Retinal pigment epithelial cell (primary cell): ENCODE measurements around the gene CLEC4C.

Source experiments
- DNase-seq: peaks from one replicate; pipeline ENCODE4 v3.0.0-alpha.2; 2010; ENCODE audit warnings: low read depth
- H3K4me3 ChIP-seq: 2 replicates; pipeline ENCODE4 v1.5.1; 2011; ENCODE audit warnings: mild to moderate bottlenecking, low read length, control low read depth, moderate library complexity
- CTCF ChIP-seq: conservative IDR thresholded peaks from 2 replicates; pipeline ENCODE4 v1.5.1; 2011; ENCODE audit warnings: low read depth, low read length, control low read depth, inconsistent platforms

CLEC4C gene

GRCh38 chr12:7695237-7695560, 52.0 kb downstream of the CLEC4C start:
- no peak for DNase-seq
- no peak overlapping the region for H3K4me3 ChIP-seq
- no peak for TF ChIP-seq CTCF

GRCh38 chr12:7694556-7695236, 52.5 kb downstream of the CLEC4C start:
- DNase-seq = no peak
- no peak overlapping the region for H3K4me3 ChIP-seq
- no peak for TF ChIP-seq CTCF

GRCh38 chr12:7693793-7694192, 53.4 kb downstream of the CLEC4C start:
- TF ChIP-seq CTCF = no peak

GRCh38 chr12:7681535-7681934, 65.6 kb downstream of the CLEC4C start:
- no peak for TF ChIP-seq CTCF
- DNase-seq = no peak
- H3K4me3 ChIP-seq = no peak overlapping the region

More at GRCh38 chr12:7693793-7694192, 53.4 kb downstream of the CLEC4C start:
- no peak for DNase-seq
- H3K4me3 ChIP-seq = no peak overlapping the region
